Measurements from ENCODE around the gene ANO8. TPM values are rescaled to one million over a fixed set of nuclear protein-coding genes. Genes with fewer than 3 reads are reported as not detected.

ANO8 gene
- polyA plus RNA-seq, 3 donors: 0.11 to 14.1 TPM; not detected in 1

- H3K9ac ChIP-seq (ENCODE audit: insufficient read depth, low read length, poor library complexity, severe bottlenecking): peak within 1 kb of the TSS; percentile 66
- intact Hi-C loops (cut with micrococcal nuclease): loop anchor here in 1 of 2 donors (2.0 kb wide), 1 partner anchor 39 kb away; the partner anchor contains the start of gene BABAM1
These were observed 29.0 kb downstream of the ANO8 start, which contains the start of gene MRPL34 for GRCh38 chr19:17305517-17306284. Gene MRPL34 (plus strand): TSS chr19:17305872. CDS start chr19:17305893, 21 bp downstream.

More at GRCh38 chr19:17305517-17306284, 29.0 kb downstream of the ANO8 start, which contains the start of gene MRPL34:
- peaks cover 0 to 1% (median 0%) of the 10 kb centered on the region in 7 donors for H3K9me3 Mint-ChIP-seq
- WGBS (ENCODE audit: insufficient coverage): under 1% methylated on average over 54 of the region's 55 CpGs
- Histone ChIP-seq H3K36me3 (replicated peaks in 1 of 2; ENCODE audit: control insufficient read depth in 1 of 2, insufficient read depth in 2 of 2, low read length in 2 of 2) (peaks cover 0 to 2% of the 10 kb centered on the region in 2 donors), H3K4me3 (replicated peaks in 1 of 3; ENCODE audit: low read depth in 2 of 3, low read length in 3 of 3) (peak within 1 kb of the TSS; percentile 53 to 76 (median 75)), H4K20me1 (ENCODE audit: insufficient read depth, low read length) (peaks cover 27% of the 10 kb centered on the region), H3K79me2 (ENCODE audit: insufficient read depth, low read length) (peaks cover 52% of the 10 kb centered on the region), H3K4me1 (ENCODE audit: control insufficient read depth in 1 of 2, insufficient read depth in 2 of 2, low read length in 2 of 2) (peaks cover 54 to 63% of the 10 kb centered on the region in 2 donors), H3K4me2 (replicated peaks; ENCODE audit: extremely low read depth, low read length, poor library complexity, severe bottlenecking) (peak within 1 kb of the TSS; percentile 80), H3K27ac (ENCODE audit: low read depth in 1 of 2, low read length in 2 of 2) (peak within 1 kb of the TSS; percentile 56 to 82), H3K27me3 (ENCODE audit: control insufficient read depth in 2 of 2, insufficient read depth in 2 of 2, low read length in 2 of 2) (no peaks in the 10 kb centered on the region), H2AFZ (ENCODE audit: insufficient read depth, low read depth, low read length, poor library complexity, severe bottlenecking) (peak within 1 kb of the TSS; percentile 88), H3K9me3 (replicated peaks in 1 of 2; ENCODE audit: control insufficient read depth in 1 of 2, insufficient read depth in 1 of 2, low read length in 2 of 2) (no peaks in the 10 kb centered on the region)
- TF ChIP-seq CTCF (IDR thresholded peaks at IDR 0.05): peak; percentile 81
- peaks cover 4 to 5% of the 10 kb centered on the region in 2 donors for H3K36me3 Mint-ChIP-seq
- peaks cover 42% of the 10 kb centered on the region for H3K4me1 Mint-ChIP-seq
- peak within 1 kb of the TSS; percentile 82 to 93 (median 90) for H3K27ac Mint-ChIP-seq
- H3K4me3 Mint-ChIP-seq: peak within 1 kb of the TSS; percentile 86 to 90
- peak; percentile 98 to 99 (median 99) for DNase-seq
- peaks cover 0 to 3% (median 0%) of the 10 kb centered on the region in 3 donors for H3K27me3 Mint-ChIP-seq (ENCODE audit: low read depth in 3 of 3)

All from CD14-positive monocyte (primary cell).